OCI-LY3 (cell line): ENCODE results near the gene SCP2.

Experiments
- H2AFZ ChIP-seq: fragments of 200-600, 300-600 bp; shearing (Covaris generic); 2 replicates; pipeline ENCODE4 v1.6.0; 2014; ENCODE audit warnings: antibody characterized with exemption, low read depth, low read length
- H3K27ac ChIP-seq: fragments of 200-600, 300-600 bp; sonication (generic); 2 replicates; pipeline ENCODE4 v1.5.1; 2014; ENCODE audit warnings: mild to moderate bottlenecking, low read length, moderate library complexity, mixed read lengths
- H3K27me3 ChIP-seq: fragments of 200-600, 300-600 bp; sonication (generic); 2 replicates; pipeline ENCODE4 v1.6.1; 2014; ENCODE audit warnings: low read depth, low read length, mixed read lengths
- H3K36me3 ChIP-seq: fragments of 200-600, 300-600 bp; sonication (generic); replicated peaks from 2 replicates; pipeline ENCODE3; 2014; ENCODE audit warnings: low read depth, low read length, mixed read lengths
- H3K4me1 ChIP-seq: fragments of 300-600, 200-600 bp; sonication (generic); 2 replicates; pipeline ENCODE4 v1.6.1; 2014; ENCODE audit warnings: low read length, mixed read lengths
- H3K4me2 ChIP-seq: fragments of 200-600, 300-600 bp; sonication (generic); 2 replicates; pipeline ENCODE4 v1.6.1; 2014; ENCODE audit warnings: low read length, mixed read lengths
- H3K4me3 ChIP-seq: fragments of 300-600, 200-600 bp; sonication (generic); 2 replicates; pipeline ENCODE4 v1.5.1; 2014; ENCODE audit warnings: antibody characterized with exemption, mild to moderate bottlenecking, low read length, moderate library complexity
- H3K79me2 ChIP-seq: fragments of 300-600, 200-600 bp; shearing (Covaris generic); 2 replicates; pipeline ENCODE4 v1.6.1; 2014; ENCODE audit warnings: mild to moderate bottlenecking, low read length, mixed read lengths
- H3K9ac ChIP-seq: fragments of 300-600, 200-600 bp; shearing (Covaris generic); 2 replicates; pipeline ENCODE4 v1.6.0; 2014; ENCODE audit warnings: mild to moderate bottlenecking, low read length, moderate library complexity
- H3K9me3 ChIP-seq: fragments of 200-600, 300-600 bp; shearing (Covaris generic); 2 replicates; pipeline ENCODE4 v1.6.1; 2014; ENCODE audit warnings: low read length, mixed read lengths; ENCODE audit not compliant: insufficient read depth
- H4K20me1 ChIP-seq: fragments of 200-600, 300-600 bp; sonication (generic); 2 replicates; pipeline ENCODE4 v1.6.1; 2016; ENCODE audit warnings: low read length, mixed read lengths; ENCODE audit not compliant: insufficient read depth
- CTCF ChIP-seq: fragments of 200-600, 300-600 bp; sonication (generic); IDR thresholded peaks from 2 replicates; pipeline ENCODE4 v1.5.1; 2014; ENCODE audit warnings: antibody characterized with exemption, low read length, low read depth
- EZH2phosphoT487 ChIP-seq: fragments of 200-600 bp; shearing (Covaris generic); IDR thresholded peaks from 2 replicates; pipeline ENCODE4 v1.6.1; 2018; ENCODE audit warnings: antibody characterized with exemption, mixed run types, low read depth

The SCP2 gene

GRCh38 chr1:52926864-52927211 is 238 bp upstream of the SCP2 start:
- Histone ChIP-seq H3K9ac (peak overlapping the region; percentile 80), H3K4me2 (peak overlapping the region; percentile 91), H4K20me1 (no peaks in the 10 kb centered on the region), H3K27ac (no peak overlapping the region), H3K9me3 (no peaks in the 10 kb centered on the region), H3K4me3 (peak overlapping the region; percentile 89), H3K79me2 (0 out of 2 replicates have a peak, but pooled peaks cover 4% of the 10 kb centered on the region), H3K36me3 (no peaks in the 10 kb centered on the region), H2AFZ (peak overlapping the region; percentile 86; the same call in 1 of the 2 replicates), H3K4me1 (peaks cover 13% of the 10 kb centered on the region), H3K27me3 (no peaks in the 10 kb centered on the region; the same call in 1 of the 2 replicates)
- TF ChIP-seq EZH2phosphoT487 (no peak), CTCF (no peak)

GRCh38 chr1:52928015-52928404 is 934 bp downstream of the SCP2 start:
- peaks cover 13% of the 10 kb centered on the region for H3K4me1 ChIP-seq
- H3K4me3 ChIP-seq, result peak overlapping the region; percentile 89
- H2AFZ ChIP-seq, result no peak overlapping the region
- H3K27ac ChIP-seq, result no peak overlapping the region
- no peak overlapping the region for H3K9ac ChIP-seq
- no peaks in the 10 kb centered on the region; the same call in 1 of the 2 replicates for H3K27me3 ChIP-seq
- no peaks in the 10 kb centered on the region for H3K9me3 ChIP-seq
- TF ChIP-seq CTCF (no peak), EZH2phosphoT487 (no peak)
- no peaks in the 10 kb centered on the region for H3K36me3 ChIP-seq
- H4K20me1 ChIP-seq, result no peaks in the 10 kb centered on the region
- 0 out of 2 replicates have a peak, but pooled peaks cover 4% of the 10 kb centered on the region for H3K79me2 ChIP-seq
- H3K4me2 ChIP-seq, result peak overlapping the region; percentile 91

GRCh38 chr1:52929019-52929418 is 1.9 kb downstream of the SCP2 start:
- Histone ChIP-seq H3K27ac (no peak overlapping the region), H3K4me3 (no peak overlapping the region), H3K9me3 (no peaks in the 10 kb centered on the region), H2AFZ (no peak overlapping the region), H3K79me2 (0 out of 2 replicates have a peak, but pooled peaks cover 4% of the 10 kb centered on the region), H3K36me3 (no peaks in the 10 kb centered on the region), H4K20me1 (no peaks in the 10 kb centered on the region), H3K27me3 (no peaks in the 10 kb centered on the region; the same call in 1 of the 2 replicates), H3K4me1 (peaks cover 13% of the 10 kb centered on the region), H3K4me2 (no peak overlapping the region), H3K9ac (no peak overlapping the region)
- no peak for TF ChIP-seq EZH2phosphoT487
- TF ChIP-seq CTCF, result no peak

- H3K79me2 ChIP-seq, result no peaks in the 10 kb centered on the region
- no peaks in the 10 kb centered on the region for H3K27me3 ChIP-seq
- no peaks in the 10 kb centered on the region for H4K20me1 ChIP-seq
- no peaks in the 10 kb centered on the region for H3K4me1 ChIP-seq
- H3K4me2 ChIP-seq, result no peak overlapping the region
- H3K9ac ChIP-seq, result no peak overlapping the region
- no peak overlapping the region for H3K4me3 ChIP-seq
- H3K27ac ChIP-seq, result no peak overlapping the region
- no peaks in the 10 kb centered on the region for H3K36me3 ChIP-seq
- no peak for TF ChIP-seq EZH2phosphoT487
- no peaks in the 10 kb centered on the region for H3K9me3 ChIP-seq
- no peak overlapping the region for H2AFZ ChIP-seq
Observed at GRCh38 chr1:52937433-52938182, 10.5 kb downstream of the SCP2 start.
